Activated CD4-positive, alpha-beta T cell treated with anti-CD3 and anti-CD28 coated beads for 24 hours (primary cell): Measurements from ENCODE around the gene TMSB10.
"Not testable (repeated sequence)": the region's sequence is repeated elsewhere in the genome, so short reads cannot be mapped to it uniquely, and the experiment has no call there.

Experiments used
- DNase-seq, 2 donors: peaks; one replicate each; pipeline ENCODE4 v3.0.0-alpha.2; 2020; ENCODE audit warnings: low read depth in 2 of 2

Gene TMSB10

DNA sequence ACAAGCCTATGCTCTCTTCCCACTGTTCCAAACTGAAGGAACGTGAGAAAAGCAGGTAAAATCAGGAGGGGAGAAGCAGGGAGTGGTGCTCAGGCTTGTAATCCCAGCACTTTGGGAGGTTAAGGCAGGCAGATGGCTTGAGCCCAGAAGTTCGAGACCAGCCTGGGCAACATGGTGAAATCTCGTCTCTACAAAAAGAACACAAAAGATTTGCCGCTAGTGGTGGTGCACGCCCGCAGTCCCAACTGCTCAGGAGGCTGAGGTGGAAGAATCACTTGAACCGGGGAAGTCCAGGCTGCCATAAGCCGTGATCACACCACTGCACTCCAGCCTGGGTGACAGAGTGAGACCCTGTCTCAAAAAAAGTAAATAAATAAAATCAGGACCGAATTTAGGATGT lies 1.3 kb upstream of the TMSB10 start:
- no peak for DNase-seq

- DNase-seq = no peak
Measured at GRCh38 chr2:84904717-84905174, 710 bp upstream of the TMSB10 start.

GRCh38 chr2:84906108-84906899 lies 848 bp downstream of the TMSB10 start:
- peak in 1 of 2 donors; percentile 58 for DNase-seq

- no peak for DNase-seq
Measured at GRCh38 chr2:84906900-84907714, 1.7 kb downstream of the TMSB10 start.

DNA sequence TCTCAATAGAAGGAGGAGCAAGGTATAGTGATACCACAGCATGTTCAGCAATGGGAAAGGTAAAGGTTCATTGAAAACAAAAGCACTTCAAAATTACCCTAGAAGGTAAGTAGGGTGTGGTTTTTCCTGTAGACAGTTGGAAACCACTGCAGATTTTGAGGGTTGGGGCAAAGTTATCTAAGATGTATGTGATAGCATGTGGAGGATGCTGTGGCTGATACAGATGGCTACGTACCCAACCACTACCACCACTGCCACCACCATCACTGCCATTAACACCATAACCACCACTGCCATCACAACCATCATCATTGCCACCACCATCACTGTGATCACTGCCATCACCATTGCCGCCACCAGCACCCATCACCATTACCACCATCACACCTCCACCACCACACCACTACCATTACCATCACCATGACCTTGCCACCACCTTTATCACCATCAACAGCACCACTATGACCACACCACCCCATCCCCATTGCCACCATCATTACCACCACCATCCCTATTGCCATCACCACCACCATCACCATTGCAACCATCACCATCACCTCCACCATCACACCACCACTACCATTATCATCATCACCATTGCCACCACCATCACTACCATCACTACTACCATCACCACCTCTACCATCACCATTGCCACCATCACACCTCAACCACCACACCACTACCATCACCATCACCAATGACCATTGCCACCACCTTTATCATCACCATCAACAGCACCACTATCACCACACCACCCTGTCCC lies 3.7 kb downstream of the TMSB10 start:
- no peak for DNase-seq

DNA sequence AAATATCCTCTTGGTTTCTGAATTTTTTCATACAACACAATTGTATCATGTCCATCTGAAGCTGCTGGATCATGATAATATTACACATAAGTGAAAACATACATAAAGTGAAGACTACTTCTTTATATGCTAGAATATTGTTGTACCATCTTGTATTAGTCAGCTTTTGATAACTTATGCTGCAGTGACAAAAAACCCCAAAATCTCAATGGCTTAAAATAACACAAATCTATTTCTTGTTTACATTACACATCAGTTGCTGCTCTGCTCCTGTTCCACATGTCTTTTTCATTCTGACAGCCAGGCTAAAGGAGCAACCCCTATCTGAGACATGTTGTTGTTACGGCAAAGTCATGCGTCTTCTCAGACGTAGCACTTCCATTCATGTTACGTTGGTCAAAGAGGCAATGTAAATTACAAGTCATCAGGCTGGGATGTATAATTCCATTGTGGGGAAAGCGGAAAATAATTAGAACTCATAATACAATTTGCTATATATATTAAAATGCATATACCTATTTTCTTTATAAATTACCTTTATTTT lies 5.8 kb downstream of the TMSB10 start:
- no peak for DNase-seq

DNA sequence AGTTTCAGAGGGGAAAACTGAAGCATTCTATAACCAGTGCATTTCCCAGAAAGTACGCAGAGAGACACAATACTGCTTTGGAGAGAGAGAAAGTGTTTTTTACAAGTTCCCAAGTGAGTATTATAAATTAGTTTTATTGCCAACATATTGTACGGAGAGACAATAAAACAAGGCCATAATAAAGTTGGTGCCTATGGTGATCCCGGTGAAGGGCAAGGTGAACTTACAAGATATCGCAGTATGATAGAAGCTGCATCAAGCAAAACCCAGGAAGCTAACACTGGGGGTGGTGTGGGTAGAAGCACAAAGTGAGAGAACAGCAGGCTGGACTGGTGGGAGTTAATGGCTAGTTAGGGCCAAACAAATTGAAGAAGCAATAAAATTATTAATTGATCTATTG lies 7.5 kb downstream of the TMSB10 start:
- DNase-seq = no peak

DNA sequence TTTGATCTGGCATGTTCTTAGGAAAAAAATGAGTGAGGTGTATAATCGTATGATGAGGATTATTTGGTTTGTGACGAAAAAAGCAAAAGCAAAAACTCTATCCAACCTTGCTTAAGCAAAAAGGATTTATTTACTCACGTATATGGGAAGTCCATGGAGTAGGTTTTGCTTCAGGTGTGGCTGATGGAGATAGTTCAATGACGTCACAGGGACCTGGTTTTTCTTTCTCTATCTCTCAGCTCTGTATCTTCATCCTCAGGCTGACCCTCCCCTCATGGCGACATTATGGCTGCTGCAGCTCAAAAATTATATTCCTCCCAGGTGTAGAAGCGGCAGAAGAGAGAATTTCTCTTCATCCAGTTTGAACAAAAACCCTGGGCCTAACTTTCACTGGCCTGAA lies 8.9 kb downstream of the TMSB10 start:
- no peak for DNase-seq

GRCh38 chr2:84915675-84916074 lies 10.2 kb downstream of the TMSB10 start:
- DNase-seq = not testable (repeated sequence)

DNA sequence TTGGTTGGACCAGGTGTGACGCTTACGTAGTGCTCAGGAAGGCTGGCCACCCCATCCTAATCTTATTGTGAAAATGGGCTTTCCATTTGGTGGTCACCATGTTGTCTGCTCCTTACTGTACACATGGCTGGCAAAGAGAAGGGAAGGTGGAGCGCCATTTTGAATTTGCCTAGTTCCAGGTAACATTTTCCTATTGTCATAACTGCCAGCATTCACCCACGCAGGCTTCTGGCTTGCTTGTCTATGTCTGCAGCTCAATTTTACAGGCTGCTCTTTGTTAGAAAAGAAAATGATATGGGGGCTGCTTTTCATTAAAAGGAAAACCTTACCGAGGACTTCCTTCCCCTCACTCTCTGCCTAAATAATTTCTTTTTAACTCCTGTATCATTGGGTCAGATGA lies 12.4 kb downstream of the TMSB10 start:
- not testable (repeated sequence) for DNase-seq

- DNase-seq = no peak
Measured at GRCh38 chr2:84918430-84918829, 13.0 kb downstream of the TMSB10 start.

GRCh38 chr2:84919885-84920580 lies 14.6 kb downstream of the TMSB10 start:
- no peak for DNase-seq

DNA sequence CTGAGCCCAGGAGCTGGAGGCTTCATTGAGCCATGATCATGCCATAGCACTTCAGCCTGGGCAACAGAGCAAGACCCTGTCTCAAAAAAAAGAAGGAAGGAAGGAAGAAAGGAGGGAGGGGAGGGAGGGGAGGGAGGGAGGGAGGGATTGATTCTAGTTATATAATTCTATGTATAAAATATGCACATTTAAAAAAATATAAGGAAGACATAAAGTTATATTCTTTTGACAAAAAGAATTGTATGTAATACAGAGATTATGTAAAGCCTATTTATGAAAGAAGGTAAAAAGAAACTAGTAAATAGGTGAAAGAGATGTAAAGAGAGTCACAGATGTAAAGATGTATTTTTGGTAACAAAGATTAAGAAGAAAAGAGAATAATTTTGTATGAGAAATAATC lies 17.6 kb downstream of the TMSB10 start:
- no peak for DNase-seq

- no peak for DNase-seq
Measured at GRCh38 chr2:84924173-84925106, 19.0 kb downstream of the TMSB10 start.

- no peak for DNase-seq
Measured at GRCh38 chr2:84925336-84925723, 19.9 kb downstream of the TMSB10 start.

DNA sequence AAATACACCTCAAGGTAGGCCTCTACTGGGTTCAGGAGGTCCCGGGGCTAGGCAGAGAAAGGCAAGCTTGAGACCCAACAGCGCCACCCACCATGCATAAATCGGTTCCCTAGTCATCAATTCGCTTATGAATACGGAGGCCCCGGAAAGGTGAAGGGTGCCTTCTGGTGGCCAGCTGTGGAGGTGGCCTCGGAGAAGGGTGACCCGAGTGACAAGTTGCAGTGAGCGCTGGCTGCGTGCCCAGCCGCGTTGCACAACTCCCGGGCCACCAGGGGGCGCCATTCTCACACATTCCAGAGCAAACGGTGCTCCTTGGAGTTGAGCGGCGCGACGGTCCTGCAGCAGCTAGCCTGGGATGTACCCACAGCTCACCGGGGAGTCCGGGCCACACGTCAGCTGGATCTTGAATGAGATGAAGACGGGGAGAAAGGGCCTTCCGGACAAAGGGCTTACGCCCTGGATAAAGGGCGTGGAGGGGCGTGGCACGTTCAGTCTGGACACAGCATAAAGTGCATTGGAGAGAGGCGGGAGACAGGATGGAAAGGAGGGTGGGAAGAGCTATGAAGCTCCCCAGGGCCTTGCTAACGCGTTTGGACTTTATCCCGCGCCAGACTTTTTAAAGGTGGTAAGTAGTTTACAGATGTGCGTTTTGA lies 20.4 kb downstream of the TMSB10 start:
- DNase-seq = peak; percentile 100

- no peak for DNase-seq
Measured at GRCh38 chr2:84927275-84927627, 21.8 kb downstream of the TMSB10 start.

DNA sequence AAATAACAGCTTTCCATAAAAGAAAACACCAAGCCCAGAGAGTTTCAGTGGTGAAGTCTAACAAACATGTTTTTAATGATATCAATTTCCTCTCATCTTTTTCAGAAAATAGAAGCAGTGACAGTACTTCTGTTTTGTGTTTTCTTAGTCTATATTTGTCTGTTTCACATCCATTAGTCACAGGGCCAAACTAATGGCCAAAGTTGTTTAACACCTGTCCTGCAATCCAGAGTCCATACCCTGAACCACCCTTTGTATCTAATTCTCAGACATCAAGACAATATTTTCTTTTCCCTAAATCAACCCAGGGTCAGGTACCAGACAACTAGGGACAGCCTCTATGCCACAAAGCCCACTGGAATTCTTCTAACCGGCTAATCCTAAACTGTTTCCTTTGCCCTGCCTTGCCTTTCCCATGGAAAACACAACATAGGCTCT lies 25.9 kb downstream of the TMSB10 start:
- DNase-seq = no peak

- no peak for DNase-seq
Measured at GRCh38 chr2:84938194-84938879, 32.9 kb downstream of the TMSB10 start.
